ENCODE results near the gene EVL.

The EVL gene

DNA sequence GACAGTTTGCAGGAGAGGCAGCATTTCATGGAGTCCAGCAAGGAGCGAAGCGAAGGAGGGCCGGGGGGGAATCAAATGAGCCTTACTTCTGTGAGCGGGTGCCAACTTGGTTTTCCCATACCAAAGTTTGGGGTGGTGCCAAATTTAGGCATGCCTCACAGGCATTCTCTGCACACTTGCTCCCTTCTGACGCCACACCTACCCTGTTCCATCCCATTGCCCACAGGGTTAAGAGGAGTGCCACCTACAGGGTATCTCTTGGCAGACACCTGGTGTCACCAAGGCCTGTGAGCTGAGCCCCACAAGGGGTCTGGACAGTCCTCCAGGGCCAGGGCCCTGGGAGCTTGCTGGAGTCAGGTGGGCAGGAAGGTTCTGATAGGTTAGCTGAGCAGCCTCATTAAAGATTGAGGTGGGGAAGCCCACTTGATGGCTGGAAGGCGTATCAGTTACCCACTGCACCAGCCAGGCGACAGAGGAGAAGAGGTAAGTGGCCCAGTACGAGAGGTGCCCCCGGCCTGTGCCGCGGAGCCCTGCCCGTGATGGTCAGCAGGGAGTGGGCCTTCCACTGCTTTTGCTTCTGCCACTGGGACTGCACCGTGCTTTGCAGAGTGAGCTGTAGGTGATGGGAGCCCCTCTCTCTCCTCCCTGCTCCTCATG lies 49.0 kb downstream of the EVL start:
- no peak for DNase-seq

DNA sequence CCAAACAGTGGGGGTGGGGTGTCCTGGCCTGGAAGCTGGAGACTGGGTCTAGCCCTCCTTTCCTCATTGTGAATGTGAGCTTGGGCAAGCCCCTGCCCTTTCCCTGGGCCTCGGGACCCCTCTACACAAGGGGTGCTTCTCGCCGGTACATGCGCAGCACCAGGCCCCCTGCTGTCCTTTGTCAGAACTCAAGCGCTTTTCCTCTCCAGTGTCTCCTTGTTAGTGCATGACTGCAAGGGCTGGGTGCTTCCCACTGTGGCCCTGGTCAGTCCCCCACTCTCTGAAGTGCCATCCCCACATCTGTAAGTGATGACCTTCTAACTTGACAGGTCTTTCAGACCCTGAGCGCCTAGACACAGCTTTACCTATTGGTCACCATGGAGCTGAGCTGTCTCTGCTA lies 50.0 kb downstream of the EVL start:
- DNase-seq: no peak

DNA sequence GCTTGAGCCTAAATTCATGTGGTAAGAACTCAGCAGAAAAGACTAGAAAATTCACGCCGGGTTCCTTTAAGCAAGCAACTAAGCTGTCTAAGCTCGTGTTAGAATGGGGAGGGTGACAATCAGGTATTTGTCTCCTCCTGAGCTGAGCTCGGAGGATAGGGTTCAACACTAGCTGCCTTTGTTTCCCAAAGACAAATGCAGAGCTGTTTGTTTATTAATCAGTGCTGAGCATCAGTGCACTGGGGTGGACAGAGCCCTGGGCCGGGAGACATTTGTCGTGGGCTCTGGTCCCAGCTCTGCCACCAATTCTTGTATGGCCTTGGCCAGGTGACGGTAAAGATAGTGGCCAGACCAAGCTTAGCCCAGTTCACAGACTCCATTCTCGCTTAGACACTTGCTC lies 50.5 kb downstream of the EVL start:
- DNase-seq: no peak

DNA sequence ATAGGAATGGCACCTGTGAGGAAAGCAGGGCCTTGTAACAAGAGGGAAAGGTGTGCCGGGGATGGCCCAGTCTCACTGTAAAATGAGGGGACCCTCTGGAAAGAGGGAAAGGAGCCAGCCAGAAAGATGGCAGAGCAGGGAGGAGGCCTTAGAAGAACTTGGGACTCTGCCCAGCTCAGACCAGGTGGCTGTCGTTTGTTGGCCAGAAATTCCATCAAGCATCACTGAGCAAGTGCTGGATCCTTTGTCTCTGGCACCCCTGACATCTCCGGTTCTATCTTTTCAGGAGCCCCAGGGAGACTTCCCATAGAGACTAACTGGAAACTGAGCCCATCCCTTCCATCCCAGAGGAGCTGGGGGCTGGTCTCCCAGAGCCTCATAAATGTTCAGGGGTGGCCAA lies 50.9 kb downstream of the EVL start:
- DNase-seq: no peak

DNA sequence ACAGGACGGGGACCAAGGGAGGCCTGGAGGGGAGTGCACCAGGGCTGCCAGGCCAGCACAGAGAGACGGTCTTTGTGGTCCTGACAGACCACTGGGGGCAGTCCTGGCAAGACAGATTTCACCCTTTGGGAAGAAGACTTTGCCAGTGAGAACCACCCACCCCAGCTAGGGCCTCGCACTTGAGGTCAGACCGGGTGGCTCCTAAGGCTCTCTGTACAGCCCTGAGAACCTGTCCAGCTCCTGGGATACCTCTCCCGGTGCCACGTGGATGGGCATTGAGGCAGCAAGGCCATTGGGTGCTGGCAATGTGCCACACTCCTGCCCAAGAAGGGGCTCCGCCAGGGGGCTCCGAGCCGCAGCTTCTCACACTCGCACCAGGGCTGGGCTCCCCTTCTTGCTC lies 51.8 kb downstream of the EVL start:
- DNase-seq: no peak

DNA sequence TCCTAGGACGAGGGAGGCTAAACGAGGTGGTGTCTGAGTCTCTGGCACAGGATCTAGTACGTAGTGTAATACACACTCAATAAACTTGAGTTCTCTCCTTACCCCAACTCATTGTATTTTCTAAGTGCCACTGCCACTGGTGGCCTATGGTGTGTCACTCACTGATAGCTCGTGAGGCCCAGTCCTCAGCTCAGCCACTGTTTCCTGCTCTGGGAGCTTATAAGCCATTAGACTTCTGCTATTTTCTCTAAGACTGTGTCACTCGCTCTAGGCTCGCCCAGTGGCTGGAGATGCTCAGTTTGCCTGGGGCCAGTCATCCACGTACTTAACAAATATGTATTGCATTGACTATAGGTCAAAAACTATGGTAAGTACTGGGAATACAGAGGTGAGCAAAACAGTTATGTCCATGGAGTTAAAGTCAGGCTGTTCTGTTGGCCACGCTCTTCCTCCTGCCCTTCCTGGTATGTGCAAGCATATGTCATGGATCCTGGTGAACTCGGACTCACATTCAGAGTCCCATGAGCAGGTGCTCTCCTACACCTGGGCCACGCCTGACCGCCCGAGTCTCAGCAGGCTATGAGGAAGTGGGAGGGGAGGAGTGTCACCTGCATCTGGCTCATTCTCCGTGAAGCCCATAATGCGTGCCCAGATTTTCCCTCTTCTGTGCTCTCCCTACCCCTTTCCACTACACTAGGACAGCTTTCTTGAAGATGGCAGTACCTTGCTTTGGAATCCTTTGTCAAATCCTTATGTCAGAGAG lies 52.6 kb downstream of the EVL start:
- DNase-seq: no peak

DNA sequence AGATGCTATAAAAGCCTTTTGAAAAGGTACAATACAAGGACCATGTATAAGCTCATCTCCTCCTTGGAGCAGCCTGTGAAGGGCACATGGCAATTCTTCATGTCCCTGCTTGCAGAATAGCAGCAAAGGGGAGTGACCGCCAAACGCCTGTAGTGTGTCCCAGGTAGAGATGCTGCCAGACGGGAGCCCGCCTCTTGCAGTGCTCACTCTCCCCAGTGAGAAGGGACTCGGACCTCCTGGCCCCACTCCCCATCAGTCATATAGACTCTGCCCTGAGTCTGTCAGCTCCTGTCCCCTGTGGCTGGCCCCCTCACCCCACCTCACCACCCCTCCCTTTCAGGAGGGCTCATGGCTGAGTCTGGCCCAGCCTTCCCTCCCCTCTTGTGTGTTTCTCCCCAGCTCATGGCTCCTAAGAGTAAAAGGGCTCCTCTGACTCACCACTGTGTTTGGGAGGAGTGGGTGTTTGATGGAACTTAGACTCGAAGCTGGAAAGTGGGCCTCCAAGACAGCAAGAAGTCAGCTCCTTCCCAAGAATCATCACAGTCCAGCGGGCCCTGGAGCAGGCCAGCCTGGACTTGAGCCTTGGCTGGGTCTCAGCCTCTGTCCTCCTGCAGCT lies 53.3 kb downstream of the EVL start:
- no peak for DNase-seq

DNA sequence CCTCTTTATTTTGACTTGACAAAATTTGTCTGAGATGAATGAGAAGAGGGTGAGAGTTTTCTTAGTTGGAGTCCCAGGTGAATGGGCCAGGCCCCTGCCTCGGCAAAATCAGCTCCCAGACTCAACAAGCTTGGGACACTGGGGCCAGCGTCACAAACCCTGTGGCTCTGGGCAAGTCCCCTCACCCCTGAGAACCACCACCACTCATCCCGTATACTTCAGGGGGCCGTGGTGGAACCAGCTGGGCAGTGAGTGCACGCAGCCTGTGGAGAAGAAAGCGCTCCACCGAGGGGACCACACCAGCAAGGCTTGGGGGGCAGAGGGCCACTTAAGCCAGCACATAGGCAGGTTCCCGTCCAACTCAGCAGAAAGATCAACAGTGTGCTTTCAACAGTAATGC lies 54.0 kb downstream of the EVL start:
- DNase-seq: no peak

DNA sequence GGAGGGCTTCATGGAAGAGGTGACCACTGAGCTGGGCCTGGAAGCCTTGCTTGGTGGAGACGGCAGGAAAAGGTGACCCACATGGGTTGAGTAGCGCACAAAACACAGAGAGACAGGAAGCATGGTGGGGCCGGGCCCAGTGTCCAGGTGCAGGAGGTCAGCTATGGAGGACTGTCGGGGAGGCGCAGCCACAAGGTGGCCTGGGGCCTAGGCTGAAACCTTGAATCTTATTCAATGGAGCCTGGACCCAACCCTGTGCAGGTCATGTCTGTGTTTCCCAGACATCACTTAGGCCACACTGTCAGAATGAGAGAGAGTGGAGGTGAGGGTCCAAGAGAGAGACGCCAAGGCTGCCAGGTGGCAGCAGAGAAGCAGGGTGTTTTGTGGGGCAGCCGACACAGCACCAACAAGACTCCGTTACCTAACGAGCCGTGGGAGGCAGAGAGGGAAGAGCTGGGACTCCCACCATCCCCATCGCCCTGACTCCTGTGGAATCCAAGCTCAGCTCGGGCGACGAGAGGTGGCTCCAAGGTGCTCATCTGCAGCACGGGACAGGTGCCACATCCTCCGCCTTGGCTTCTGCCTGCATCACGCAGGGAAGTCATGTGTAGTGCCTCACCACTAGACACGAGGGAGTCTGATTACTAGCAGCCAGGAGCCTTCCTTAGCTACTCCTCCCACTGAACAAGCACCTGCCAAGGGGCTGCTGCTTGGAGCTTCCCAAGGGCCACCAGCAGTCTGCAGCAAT lies 55.5 kb downstream of the EVL start:
- no peak for DNase-seq

DNA sequence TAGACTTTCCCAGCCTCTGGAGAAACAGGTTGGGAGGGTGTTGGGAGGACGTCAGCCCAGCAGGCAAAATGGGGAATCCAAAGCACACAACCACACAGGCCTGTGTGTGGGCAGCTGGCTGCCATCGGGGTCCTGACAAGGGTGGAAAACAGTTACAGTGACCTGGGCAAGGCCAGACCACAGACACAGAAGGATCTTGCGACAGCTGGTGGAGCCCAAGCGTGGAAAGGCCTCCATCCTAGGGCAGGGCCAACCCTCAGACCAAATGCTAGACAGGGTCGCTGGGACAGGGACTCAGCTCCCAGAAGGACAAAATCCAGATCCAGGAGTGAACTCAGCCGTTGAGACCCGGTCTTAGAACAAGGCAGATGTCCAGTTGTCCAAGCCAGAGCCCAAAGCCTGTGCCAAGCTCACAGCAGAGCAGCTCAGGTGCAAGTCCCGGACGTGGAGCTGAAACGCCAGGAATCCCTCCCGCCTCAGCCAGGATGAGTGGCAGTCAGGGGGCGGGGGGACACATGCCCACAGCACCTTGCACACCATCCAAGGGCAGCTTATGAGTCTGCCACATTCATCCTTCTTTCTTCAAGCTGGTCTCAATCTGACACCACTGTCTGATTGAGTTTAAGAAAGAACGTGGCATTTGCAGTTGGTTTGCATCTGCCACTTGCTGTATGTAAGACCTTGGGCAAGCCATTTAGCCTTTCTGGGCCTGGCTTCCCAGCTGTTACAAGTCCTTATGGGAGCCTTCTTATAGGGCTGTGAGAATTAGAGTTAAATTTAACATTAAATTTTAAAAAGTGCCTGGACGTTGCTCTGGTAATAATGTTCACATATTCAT lies 56.6 kb downstream of the EVL start:
- DNase-seq: no peak

DNA sequence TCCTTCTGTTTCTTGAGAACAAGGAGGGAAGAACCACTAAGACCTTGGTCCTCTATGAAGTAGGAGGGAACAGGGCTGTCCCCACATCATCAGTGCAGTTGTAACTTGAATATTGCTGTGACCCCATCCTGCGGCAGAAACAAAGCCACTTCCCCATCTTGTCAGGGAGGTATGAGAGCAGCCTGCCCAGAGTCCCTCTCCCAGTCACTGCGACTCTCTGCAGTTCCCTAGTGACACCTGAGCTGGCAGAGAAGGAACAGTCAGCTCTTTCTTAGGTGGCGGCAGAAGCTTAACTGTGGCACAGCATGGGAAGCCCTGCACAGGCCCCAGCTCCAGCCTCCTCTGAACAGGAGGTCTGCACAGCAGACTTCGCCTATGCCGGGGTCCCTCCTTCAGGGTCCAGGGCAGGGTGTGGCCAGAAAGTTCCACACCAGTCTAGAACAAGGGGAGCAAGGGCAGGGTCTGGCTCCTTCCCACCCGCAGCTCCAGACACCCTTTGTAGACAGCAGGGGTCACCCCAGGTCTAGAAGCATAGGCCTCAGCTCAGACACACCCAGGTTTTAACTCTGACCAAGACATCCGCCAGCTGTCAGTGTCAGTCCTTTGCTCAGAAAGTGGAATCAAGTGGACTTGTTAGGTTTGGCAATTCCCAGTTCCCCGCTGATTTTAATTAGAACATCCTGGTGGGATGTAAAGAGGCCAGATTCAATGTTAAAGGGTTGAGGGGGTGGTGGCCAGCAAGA lies 57.4 kb downstream of the EVL start:
- DNase-seq: no peak

DNA sequence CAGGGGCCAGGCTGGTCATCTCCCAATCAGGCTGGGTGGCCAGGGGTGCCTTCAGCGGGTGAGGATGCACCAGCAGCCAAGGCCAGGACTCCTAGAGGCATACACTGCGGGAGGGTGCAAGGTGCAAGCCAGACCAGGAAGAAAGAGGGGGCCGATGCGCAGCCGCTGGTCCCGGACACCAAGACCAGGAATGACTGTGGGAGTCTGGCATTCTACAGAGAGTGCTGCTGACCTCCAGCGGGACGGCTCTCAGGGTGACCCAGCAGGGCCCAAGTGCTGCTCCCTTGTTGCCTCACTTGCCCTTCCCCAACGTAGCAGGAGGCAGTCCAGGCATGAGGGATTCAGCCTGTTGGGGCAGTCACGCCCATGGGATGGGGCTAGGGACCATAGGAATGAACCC lies 58.4 kb downstream of the EVL start:
- no peak for DNase-seq

DNA sequence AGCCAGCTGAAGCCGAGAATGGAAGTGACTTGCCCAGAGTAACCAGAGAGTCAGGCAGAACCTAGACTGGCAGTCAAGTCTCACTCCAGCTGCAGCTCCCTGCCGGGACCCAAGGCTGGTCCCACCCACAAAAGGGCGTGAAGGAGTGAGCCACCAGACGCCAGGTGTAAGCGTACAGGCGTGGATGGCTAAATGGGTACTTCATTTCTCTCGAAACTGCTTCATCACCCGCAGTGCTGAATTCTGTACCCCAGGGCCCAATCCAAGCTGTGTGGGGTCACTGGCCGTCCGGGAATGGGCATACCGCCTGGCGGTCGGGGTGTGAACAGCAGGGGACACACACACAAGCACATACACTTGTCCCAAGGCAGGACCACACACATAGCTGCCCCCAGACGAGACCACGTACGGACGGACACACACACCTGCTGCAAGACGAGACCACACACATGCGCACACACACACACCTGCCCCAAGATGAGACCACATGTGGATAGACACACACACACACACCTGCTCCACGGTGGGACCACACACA lies 59.4 kb downstream of the EVL start:
- DNase-seq: no peak

DNA sequence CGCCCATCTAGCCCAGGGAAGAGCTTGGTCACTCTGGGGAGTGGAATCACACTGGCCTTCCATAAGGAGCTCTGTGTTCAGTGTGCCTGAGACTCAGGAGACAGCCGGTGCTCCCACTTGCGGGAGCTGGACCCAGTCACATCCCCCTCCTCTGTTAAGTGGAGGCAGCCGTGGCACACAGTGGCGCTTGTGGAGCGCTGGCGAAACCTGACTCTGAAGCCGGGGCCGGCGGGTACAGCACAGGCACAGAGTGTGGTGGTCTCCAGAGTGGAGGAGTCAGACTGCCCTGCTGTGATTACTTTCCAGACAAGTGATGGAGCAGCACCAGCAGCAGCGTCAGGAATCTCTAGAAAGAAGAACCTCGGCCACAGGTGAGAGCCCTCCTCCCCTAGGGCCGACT lies 61.2 kb downstream of the EVL start:
- no peak for DNase-seq

DNA sequence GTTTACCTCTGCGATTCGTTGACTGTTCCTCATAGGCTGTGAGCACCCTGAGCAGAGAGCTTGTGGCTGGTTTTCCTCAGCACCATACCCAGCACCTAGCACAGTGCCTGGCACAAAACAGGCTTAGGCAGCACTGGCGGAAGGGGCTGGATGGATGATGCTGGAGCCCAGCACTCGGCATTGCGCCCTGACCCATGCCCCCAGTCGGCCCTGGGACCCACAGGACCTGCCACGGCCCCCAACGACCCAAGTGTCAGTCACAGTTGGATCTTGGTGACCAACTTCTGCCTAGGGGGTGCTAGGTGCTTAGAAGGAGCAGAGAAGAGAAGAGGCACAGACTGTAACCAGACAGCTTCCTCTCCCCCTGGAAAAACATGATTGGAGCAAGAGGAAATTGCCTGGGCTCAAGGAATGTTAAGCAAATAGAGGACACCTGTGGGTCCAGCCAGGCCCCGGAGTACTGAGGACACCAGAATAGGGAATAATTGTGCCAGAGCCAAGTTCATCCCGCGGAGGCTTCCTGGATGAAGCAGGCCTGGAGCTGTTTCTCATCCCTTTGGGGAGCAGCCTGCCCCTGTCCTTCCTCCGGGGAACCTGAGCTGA lies 62.7 kb downstream of the EVL start:
- DNase-seq: no peak

DNA sequence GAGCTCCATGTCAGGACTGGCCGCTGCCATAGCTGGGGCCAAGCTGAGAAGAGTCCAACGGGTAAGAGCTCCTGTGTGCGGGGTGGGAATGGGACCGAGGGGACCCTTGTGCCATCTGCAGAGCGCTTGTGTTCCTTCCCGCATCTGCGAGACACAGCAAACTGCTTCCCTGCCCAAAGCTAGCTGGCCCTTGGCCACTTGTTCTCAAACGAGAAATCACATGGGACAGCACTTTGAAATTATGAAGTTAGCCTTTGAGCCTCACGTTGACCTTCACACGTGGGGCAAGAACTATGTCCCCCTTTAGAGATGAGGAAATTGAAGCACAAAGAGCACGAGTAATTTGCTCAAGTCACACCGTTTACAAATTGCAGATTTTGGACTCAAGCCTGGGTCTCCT lies 63.5 kb downstream of the EVL start:
- DNase-seq: no peak

DNA sequence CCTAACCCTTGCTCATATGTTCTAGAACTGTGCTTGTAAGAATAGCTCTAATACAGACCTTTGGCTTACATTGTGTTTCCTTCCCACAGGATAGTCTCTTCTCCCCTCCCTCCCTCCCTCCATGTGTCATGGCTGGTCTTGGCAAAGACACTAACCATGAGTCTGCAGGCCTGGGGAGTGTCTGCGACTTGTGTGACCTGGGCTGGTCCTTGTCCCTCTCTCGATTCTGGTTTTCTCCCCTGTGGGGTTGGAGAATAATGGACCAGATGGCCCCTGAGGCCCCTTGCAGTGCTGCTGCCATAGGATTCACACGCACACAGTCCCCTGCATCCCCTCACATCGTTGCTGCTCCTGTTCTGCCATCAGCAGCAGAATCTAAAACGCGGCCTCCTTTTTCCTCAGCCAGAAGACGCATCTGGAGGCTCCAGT lies 64.0 kb downstream of the EVL start:
- no peak for DNase-seq

DNA sequence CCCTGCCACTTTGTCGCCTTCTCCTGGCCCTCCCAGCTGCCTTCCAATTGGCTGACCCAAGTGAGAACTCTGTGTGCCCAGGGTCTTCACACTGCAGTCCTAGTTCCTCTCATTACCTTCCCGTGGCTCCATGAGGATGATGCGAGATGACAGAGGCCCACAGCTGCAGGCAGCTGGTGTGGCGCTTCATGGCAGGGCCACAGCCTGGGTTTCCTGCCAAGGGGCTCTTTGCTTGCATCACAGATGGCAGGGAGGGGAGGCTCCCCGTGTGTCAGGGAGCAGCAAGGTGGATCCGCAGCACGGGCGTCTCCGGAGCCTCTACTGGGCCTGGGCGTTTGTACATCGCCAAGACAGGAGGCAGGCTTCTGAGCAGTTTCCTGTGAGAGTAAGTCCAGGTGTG lies 65.3 kb downstream of the EVL start:
- no peak for DNase-seq

DNA sequence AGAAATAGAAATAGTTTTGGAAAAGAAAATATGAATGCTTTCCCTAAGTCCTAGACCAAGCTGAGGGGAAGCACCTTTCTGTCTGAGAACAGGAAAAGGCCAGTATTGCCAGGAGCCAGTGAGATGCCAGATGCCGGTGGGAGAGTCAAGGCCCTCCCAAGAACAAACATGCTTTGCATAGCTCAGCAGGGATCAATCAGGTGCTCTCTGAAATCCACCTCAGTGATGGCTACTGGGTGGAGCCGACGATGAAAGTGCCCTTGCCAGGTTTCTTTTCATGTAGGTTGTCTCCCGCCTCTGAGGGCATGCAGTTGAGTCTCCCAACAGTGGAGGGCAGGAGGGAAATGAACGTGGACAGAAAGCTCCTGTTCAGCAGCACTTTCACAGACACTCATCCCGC lies 66.0 kb downstream of the EVL start:
- DNase-seq: no peak

DNA sequence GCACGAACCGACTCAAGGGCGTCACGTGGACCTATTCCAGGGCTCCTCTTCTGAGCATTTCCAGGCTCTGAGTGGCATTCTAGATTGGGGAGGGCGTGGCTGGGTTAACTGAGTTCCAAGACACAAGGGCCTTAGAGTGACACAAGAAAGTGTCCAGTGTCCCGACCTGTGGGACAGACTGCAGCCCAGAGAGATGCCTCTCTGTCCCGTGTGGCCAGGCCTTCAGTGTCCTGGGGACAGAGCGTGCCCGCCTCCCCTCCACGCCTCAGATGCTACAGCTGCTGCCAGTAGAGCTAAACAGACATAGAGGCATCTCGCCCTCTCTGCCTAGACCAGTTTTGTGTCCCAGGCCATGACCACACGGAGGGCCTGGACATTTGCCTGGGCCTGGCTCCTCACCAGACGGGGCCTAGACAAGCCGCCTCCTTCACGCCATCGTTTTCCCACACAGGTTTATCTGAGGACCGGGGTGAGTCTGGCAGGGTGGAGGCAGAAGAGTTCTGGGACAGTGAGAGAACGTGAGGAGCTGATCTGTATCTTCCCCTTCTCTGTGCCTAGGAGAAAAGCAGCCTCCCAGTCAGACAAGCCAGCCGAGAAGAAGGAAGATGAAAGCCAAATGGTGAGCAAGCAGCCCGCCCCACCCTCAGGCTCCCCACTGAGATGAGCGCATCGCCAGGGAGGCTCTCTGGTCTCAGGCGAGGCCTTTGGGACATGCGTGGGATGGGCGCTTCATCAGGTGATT lies 67.1 kb downstream of the EVL start:
- DNase-seq: no peak
